OCI-LY7 (cell line): Measurements from ENCODE around the gene HIGD1C. TPM values are rescaled to one million over a fixed set of nuclear protein-coding genes. Genes with fewer than 3 reads are reported as not detected.
"Not testable (repeated sequence)": the region's sequence is repeated elsewhere in the genome, so short reads cannot be mapped to it uniquely, and the experiment has no call there.

ENCODE experiments used
- BruUV-seq: library from RNA; stranded (reverse); fragments of 400-500 nt; replicated peaks from 2 replicates; lab custom pipeline; 2021; lab: Mats Ljungman, UMichigan
- CTCF ChIA-PET: fragments of 300-600 bp; sonication (Branson Sonifier 250); formaldehyde crosslinking; loops from one replicate; lab custom pipeline; 2022; ENCODE audit warnings: antibody characterized with exemption; ENCODE audit not compliant: unreplicated experiment; lab: Charles Lee
- POLR2A ChIA-PET: fragments of 300-600 bp; sonication (Branson Sonifier 250); formaldehyde crosslinking; loops from one replicate; lab custom pipeline; 2022; ENCODE audit warnings: antibody characterized with exemption; lab: Charles Lee
- DNase-seq: peaks from one replicate; pipeline ENCODE4 v3.0.0-alpha.2; 2015; ENCODE audit warnings: low spot score
- H2AFZ ChIP-seq: fragments of 200-600 bp; sonication (generic), shearing (Covaris generic); 2 replicates; pipeline ENCODE4 v1.6.1; 2014; ENCODE audit warnings: mild to moderate bottlenecking, antibody characterized with exemption, low read length, moderate library complexity
- H3K27ac ChIP-seq: fragments of 200-600 bp; sonication (generic); 2 replicates; pipeline ENCODE4 v1.5.1; 2014; ENCODE audit warnings: mixed run types, low read depth, mild to moderate bottlenecking, moderate library complexity, low read length, inconsistent platforms; ENCODE audit not compliant: poor library complexity, severe bottlenecking
- H3K36me3 ChIP-seq: fragments of 200-600 bp; sonication (generic); 2 replicates; pipeline ENCODE4 v1.6.1; 2014; ENCODE audit warnings: mild to moderate bottlenecking, antibody characterized with exemption, low read length, moderate library complexity, mixed read lengths; ENCODE audit not compliant: insufficient read depth
- H3K4me1 ChIP-seq: fragments of 200-600 bp; sonication (generic); 2 replicates; pipeline ENCODE4 v1.5.1; 2014; ENCODE audit warnings: mild to moderate bottlenecking, low read length; ENCODE audit not compliant: insufficient read depth, poor library complexity, severe bottlenecking
- H3K4me2 ChIP-seq: fragments of 200-600 bp; sonication (generic); 2 replicates; pipeline ENCODE4 v1.6.1; 2014; ENCODE audit warnings: mild to moderate bottlenecking, low read length
- H3K4me3 ChIP-seq: fragments of 200-600 bp; sonication (generic); 2 replicates; pipeline ENCODE4 v1.5.1; 2014; ENCODE audit warnings: mild to moderate bottlenecking, low read depth, low read length; ENCODE audit not compliant: poor library complexity, severe bottlenecking
- H3K79me2 ChIP-seq: fragments of 200-600 bp; sonication (generic); 2 replicates; pipeline ENCODE4 v1.6.1; 2016; ENCODE audit warnings: low read depth, mild to moderate bottlenecking, low read length, moderate library complexity, mixed read lengths; ENCODE audit not compliant: insufficient read depth
- H3K9me2 ChIP-seq: fragments of 200-600 bp; sonication (generic); 2 replicates; pipeline ENCODE4 v1.6.1; 2016; ENCODE audit warnings: mild to moderate bottlenecking, low read length, mixed read lengths; ENCODE audit not compliant: insufficient read depth
- H3K9me3 ChIP-seq: fragments of 200-600 bp; sonication (generic); 2 replicates; pipeline ENCODE4 v1.6.1; 2014; ENCODE audit warnings: mild to moderate bottlenecking, mixed run types, low read length, mixed read lengths
- H4K20me1 ChIP-seq: fragments of 200-600 bp; sonication (generic); 2 replicates; pipeline ENCODE4 v1.6.1; 2014; ENCODE audit warnings: mild to moderate bottlenecking, antibody characterized with exemption, low read length, moderate library complexity, mixed read lengths; ENCODE audit not compliant: insufficient read depth
- CTCF ChIP-seq: fragments of 200-600 bp; sonication (generic); conservative IDR thresholded peaks from 2 replicates; pipeline ENCODE4 v1.5.1; 2014; ENCODE audit warnings: mild to moderate bottlenecking, antibody characterized with exemption, low read length, moderate library complexity, mixed read lengths
- EZH2phosphoT487 ChIP-seq: fragments of 200-600 bp; sonication (generic); IDR thresholded peaks from 2 replicates; pipeline ENCODE4 v1.6.1; 2018; ENCODE audit warnings: low read depth, borderline replicate concordance, mild to moderate bottlenecking, mixed run types, antibody characterized with exemption, low read length, moderate library complexity, mixed read lengths
- intact Hi-C: fragments of 100-400 bp; cut with micrococcal nuclease; formaldehyde crosslinking; loops from one replicate; pipeline ENCODE4 v1.10.0; 2022; ENCODE audit not compliant: unreplicated experiment
- total RNA-seq, 2 experiments: library from RNA; depleted of rRNA in 1 of 2; stranded (reverse); fragments of >200 nt in 1 of 2; shearing (Covaris generic) in 1 of 2; gene quantifications; 2 replicates each; pipeline ENCODE4 v1.2.3, GENCODE V29; 2014 to 2022

Gene HIGD1C
- total RNA-seq, 2 experiments from 2014 or later: not detected

GRCh38 chr12:50925920-50926319, 26.4 kb upstream of the HIGD1C start:
- no TSS peak for BruUV-seq
- TF ChIP-seq EZH2phosphoT487 (no peak), CTCF (no peak)
- H2AFZ ChIP-seq: no peak overlapping the region; the same call in 1 of the 2 replicates
- peak overlapping the region; percentile 82 for H3K4me3 ChIP-seq
- H3K9me3 ChIP-seq: no peaks in the 10 kb centered on the region
- peaks cover 54% of the 10 kb centered on the region for H3K79me2 ChIP-seq
- H3K36me3 ChIP-seq: peaks cover 25% of the 10 kb centered on the region
- CTCF ChIA-PET: no interaction called here
- H3K9me2 ChIP-seq: no peaks in the 10 kb centered on the region
- no peak for DNase-seq
- no peaks in the 10 kb centered on the region; the same call in 1 of the 2 replicates for H4K20me1 ChIP-seq
- POLR2A ChIA-PET: interaction anchor here (0.6 to 1.8 kb wide), 9 partner anchors 9 to 1320 kb away, joined by 3 to 8 read pairs (median 4); partner anchors contain the start of gene DAZAP2
- peak overlapping the region; percentile 99 for H3K27ac ChIP-seq
- H3K4me2 ChIP-seq: peak overlapping the region; percentile 99
- peaks cover 61% of the 10 kb centered on the region for H3K4me1 ChIP-seq
- intact Hi-C loops: loop anchor here (2.0 to 5.0 kb wide), 4 partner anchors 61 to 396 kb away; partner anchors contain the start of genes ATF1, BIN2 and SLC11A2

- intact Hi-C loops: loop anchor here (5.0 kb wide), 1 partner anchor 396 kb away; the partner anchor contains the start of gene BIN2
- H3K36me3 ChIP-seq: peaks cover 30% of the 10 kb centered on the region
- ChIA-PET CTCF (no interaction called here), POLR2A (interaction anchor here (0.6 to 0.7 kb wide), 7 partner anchors 8 to 1319 kb away, joined by 3 to 8 read pairs (median 3); no protein-coding TSS in a partner anchor)
- no peaks in the 10 kb centered on the region for H3K9me3 ChIP-seq
- peak overlapping the region; percentile 82 for H3K4me3 ChIP-seq
- peaks cover 56% of the 10 kb centered on the region for H3K4me1 ChIP-seq
- H3K9me2 ChIP-seq: no peaks in the 10 kb centered on the region
- BruUV-seq: no TSS peak
- H2AFZ ChIP-seq: no peak overlapping the region
- peak; percentile 22 for DNase-seq
- H3K27ac ChIP-seq: peak overlapping the region; percentile 99
- peak overlapping the region; percentile 99 for H3K4me2 ChIP-seq
- no peak for TF ChIP-seq CTCF
- no peaks in the 10 kb centered on the region; the same call in 1 of the 2 replicates for H4K20me1 ChIP-seq
- peaks cover 54% of the 10 kb centered on the region for H3K79me2 ChIP-seq
These were observed 25.9 kb upstream of the HIGD1C start for GRCh38 chr12:50926415-50926814.

- Histone ChIP-seq H2AFZ (peak overlapping the region; percentile 15; the same call in 1 of the 2 replicates), H3K4me2 (peak overlapping the region; percentile 99), H3K4me3 (peak overlapping the region; percentile 82), H3K27ac (peak overlapping the region; percentile 99), H3K79me2 (peaks cover 54% of the 10 kb centered on the region), H3K4me1 (peaks cover 51% of the 10 kb centered on the region), H3K36me3 (peaks cover 35% of the 10 kb centered on the region)
- BruUV-seq, H3K9me2 ChIP-seq, H4K20me1 ChIP-seq, CTCF ChIA-PET, H3K9me3 ChIP-seq: not testable (repeated sequence)
- intact Hi-C loops: loop anchor here (1.0 to 5.0 kb wide), 2 partner anchors 102 to 395 kb away; partner anchors contain the start of gene BIN2
- POLR2A ChIA-PET: interaction anchor here (0.6 to 2.0 kb wide), 4 partner anchors 9 to 162 kb away, joined by 3 to 6 read pairs (median 3); no protein-coding TSS in a partner anchor
- peak; percentile 31 for DNase-seq
These were observed 25.4 kb upstream of the HIGD1C start for GRCh38 chr12:50926932-50927331.
